Activated CD4-positive, CD25-positive, alpha-beta regulatory T cell treated with anti-CD3 and anti-CD28 coated beads, Interleukin-2, amount 50 U/mL, for 16 hours (primary cell): ENCODE data around the gene DACH1.
"Not testable (repeated sequence)": the region's sequence is repeated elsewhere in the genome, so short reads cannot be mapped to it uniquely, and the experiment has no call there.

ENCODE experiments used
- DNase-seq: peaks from one replicate; pipeline ENCODE4 v3.0.0-alpha.2; 2020; ENCODE audit warnings: low read depth, low spot score

Gene DACH1

DNA sequence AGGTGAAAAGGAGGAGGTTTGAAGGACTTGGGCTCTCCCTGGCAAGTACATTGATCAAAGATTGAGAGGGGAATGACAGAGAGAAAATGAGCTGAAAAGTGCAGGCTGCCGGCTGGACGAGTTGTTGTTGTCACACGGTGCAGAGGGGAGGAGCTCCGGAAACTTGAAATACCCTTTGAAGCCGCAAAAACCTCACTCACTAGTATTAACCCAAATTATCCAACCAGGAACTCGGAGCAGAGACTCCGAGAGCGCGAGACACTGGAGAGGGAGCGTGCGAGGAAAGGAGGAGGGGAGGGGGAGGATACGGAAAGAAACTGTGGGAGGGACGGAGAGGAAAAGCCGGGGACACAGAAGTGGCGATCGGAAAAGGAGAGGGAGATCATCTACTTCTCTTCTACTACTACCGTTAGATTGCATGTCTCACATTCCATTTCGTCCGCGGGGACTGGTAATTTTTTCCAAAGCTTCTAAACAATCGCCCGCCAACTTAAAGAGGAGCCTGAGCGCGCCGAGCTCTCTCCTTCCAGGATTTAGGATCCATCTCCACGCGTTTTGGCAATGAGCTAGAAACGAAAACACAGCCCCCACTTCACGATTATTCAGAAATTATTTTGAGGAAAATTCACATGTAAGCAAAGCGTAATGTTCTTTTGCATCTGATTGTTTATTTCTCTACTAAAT is at the start of gene DACH1:
DACH1 (minus strand) TSS at position 74 of the 684 bp plus-strand sequence.
- DNase-seq: no peak

DNA sequence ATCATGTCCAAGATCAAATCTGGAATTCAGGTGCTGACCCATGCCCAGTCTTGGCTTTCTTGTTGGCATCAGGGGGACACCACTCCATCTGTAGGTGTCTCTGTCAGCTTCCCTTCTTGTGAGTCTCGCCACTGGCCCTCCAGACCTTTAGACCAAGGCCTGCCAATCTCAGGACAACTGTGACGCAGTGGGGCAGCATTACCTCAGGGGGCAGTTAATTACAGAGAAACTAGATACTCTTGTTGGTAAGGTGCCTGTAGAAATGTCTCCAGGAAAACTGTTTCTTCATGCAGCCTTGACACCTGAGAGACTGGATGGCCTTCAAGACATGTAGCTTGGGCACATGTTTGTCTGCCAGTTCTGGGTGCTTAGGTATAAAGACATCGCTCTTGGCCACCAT is 46.7 kb upstream of the DACH1 start:
- no peak for DNase-seq

DNA sequence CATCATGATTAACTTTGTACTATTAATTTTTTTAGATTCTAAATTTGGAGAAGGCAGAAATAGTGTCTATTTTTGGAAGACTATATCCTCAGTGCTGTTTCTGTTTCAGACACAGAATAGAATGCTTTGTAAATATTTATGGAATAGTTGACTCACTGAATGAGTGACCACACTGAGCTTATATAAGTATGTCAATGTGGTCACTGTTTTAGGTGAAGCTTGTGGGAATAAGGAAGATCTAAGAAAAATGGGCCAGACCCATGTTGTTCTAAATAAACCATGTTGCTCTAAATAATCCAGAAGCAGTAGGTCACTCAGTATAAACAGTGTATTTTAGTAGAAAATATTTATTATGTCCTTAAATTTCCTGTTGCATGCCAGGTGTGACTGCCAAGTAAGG is 45.5 kb upstream of the DACH1 start:
- no peak for DNase-seq

DNA sequence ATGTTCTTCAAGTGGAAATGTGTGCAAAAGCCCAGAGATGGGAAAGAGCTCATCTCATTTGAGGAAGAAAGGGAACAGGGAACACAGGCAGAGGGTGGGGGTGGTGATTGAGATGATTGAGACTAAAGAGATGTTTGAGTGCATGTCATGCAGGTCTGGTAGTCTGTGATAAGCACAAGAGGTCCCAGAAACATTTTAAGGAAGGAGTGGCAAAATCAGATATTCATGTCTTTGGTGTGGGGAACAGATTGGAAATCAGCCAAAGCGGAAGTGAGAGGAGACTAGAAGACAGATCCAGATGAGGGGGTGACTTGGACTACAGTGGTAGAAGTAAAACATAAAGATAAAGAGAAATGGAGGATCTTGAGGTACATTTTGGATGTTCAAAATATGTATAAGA is 39.4 kb upstream of the DACH1 start:
- DNase-seq: no peak

DNA sequence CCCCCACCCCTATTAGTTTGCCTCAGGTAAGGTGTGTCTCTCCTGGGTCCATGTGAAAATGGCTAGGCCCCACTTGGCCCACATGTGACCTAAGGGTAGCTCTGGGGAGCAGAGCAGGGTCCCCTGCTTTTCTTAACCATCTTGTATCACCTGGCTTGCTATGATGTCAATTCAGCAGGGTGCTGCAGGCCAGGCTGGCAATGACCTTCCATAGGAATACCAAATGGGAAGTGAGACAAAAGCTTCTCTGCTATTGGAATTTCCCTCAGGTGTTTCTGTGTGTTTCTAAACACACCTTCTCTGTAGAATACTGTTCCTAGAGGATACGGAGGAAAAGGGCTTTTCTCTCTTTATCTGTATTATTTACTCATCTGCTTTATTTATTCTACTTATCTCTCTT is 35.7 kb upstream of the DACH1 start:
- DNase-seq: no peak

DNA sequence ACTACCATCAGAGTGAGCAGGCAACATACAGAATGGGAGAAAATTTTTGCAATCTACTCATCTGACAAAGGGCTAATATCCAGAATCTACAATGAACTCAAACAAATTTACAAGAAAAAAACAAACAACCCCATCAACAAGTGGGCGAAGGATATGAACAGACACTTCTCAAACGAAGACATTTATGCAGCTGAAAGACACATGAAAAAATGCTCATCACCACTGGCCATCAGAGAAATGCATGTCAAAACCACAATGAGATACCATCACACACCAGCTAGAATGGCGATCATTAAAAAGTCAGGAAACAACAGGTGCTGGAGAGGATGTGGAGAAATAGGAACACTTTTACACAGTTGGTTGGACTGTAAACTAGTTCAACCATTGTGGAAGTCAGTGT is 26.5 kb upstream of the DACH1 start:
- not testable (repeated sequence) for DNase-seq

DNA sequence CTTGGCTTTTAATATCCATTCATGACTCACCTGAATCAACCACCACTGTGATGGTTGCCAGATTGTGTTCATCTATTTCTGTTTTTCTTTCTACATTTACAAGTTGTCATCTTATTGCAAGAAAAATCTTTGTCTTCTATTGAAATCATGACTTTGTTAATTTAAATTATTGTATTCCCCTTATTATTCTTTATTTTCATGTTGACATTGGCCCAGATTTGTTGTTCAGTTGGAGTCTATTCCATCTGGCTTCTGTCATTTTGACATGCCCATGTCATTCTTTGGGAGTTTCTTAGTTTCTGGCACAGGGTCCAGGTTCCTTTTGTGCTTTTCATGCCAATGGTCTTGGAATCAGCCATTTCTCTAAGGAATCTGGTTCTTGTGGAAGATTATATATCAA is 19.9 kb upstream of the DACH1 start:
- DNase-seq: no peak

DNA sequence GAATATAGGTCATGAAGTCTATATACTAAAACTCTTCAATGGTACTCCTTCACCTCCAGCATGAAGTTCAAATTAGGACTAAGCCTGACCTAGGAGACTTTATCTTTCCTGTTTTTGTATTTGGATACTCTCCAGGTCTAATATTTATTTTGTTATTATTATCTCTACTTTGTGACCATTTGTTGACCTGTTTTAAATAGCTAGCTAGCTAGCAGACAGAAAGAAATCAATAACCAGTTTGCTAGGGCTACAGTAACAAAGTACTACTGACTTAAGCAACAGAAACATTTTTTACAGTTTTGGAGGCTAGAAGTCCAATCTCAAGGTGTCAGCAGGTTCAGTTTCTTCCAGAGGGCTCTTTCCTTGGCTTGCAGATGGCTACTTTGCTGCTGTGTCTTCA is 15.1 kb upstream of the DACH1 start:
- no peak for DNase-seq

DNA sequence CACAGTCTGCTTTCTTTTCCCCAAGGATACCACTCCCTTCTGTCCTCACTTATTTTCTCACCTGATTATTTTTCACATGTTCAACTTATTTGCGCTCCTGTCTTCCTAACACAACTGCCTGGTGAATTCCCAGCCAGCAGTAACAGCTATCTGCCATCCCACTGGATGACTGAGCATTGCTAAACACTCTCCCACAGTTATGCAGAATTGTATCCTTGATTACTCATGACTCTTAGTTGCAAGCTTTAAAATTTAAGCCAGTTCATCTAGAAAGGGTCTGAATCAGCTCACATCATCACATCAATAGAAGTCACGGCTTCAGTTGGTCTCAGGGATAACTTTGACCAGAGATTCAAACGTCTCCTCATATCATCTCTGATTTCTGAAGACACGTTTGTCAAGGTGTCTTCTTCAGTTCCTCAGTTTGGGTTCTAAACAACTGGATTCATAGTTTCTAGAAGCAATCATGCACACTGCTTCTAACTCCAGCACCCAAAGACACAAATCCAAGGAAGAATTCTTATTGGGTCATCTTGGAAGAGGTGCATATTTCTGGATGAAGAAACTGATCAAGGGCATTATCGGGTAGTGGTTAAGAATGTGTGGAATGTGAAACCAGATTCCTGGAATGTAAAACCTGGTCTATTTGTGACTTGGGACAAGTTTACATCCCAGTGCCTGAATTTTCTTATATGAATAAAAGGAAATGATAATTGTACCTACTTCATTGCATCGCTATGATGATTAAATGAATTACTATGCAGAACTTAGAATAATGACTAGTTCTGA is 13.9 kb upstream of the DACH1 start:
- DNase-seq: no peak

DNA sequence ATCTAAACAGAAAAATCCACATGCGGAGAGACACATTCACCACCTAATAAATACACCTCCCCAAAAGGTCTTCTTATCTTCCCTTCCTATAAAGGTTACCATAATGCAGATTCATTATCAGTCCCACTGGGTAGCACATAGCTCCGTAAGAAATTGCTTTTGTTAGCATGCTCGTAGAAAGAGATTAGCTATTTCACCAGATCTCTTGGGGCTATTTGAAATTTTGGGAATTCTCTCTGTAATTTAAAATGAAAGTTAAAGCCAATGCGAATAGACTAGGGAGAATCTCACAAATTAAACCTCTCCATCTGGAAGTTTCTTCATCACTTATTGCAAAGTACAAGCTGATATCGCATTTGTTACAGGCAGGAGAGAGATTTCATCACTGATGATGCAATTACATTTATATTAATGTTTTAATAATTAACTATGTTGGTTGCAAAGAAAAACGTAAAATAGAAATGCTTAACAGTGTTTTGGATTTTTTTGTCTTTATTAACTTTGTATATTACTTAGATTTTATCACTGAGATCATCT is 12.9 kb upstream of the DACH1 start:
- no peak for DNase-seq

DNA sequence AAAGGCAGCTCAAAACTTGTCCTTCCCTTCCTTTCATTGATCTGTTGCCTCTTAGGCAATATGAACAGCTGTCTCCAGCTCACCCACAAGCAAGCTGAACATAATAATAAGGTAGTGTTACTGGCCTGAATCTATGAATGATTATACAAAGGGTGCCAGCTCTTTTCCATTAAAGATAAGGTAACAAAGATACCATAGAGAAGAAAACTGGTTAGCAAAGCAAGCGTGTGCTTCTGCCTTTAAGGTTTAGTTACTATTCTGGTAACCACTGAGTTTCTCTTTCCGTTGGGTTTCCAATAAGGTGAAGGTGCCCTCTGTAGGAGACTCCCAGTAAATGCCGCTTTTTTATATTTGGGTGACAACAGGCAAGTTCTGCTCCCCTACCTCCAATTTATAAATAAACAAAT is 12.1 kb upstream of the DACH1 start:
- no peak for DNase-seq

DNA sequence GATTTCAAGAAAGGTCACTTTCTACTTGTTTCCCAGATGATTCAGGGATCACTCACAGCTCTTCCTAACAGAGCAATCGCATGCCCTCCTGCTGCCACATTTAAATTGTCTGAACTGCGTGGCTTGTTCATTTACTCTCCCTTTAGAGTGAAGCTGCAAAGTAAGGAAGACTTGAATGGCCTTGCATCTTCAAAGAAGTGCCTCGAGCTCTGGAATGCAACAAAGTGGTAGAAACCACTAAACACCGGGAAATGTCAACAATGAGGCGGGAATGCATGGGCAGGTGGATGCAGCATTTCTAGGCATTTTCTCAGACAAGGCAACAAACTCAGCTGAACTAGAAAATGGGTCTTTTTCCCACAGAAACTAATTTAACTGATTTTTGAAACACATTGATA is 10.3 kb upstream of the DACH1 start:
- no peak for DNase-seq

DNA sequence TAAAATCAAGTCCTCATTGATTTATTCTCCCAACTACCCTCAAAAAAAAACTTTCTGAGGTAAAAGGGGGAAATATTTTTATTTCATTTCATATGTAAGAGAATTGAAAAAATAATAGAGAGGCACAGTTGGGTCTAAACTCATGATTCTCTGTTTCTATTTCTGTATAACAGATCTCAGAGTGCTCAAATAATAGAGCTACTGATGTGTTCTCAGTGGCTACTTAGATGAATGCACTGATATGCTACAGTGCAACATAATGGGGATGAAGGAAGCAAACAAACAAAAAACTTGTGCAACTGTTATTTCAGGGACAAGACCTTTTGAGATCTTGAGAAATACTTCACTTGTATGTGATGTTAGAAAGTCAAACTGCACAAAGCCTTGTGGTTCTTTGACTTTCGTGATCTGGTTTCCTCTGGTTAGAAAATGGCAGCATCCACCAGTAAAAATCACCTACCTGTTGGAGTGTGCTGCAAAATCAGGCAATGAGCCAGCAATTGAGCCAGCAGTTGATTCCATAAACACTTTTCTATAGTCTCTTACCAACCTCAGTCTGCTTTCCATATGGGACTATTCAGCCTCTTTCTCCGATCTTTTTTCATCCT is 9.7 kb upstream of the DACH1 start:
- no peak for DNase-seq

DNA sequence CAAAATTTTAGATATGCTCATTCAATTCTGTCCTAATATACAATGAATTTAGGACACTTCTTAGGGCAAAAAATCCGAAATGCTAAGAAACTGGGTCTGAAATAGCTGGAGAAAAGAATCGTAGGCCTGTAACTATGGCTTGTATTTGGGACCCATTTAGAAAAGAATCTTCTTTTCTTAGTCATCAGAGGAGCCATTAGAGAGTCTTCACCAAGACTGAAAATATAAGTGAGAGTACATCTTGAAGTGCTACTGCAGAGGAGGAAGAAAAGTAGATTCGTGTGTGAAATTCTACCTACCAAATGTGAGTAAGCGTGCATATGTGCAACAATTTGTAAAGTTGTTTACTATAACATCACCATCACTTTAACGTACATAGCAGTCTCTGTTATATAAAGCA is 8.8 kb upstream of the DACH1 start:
- no peak for DNase-seq

DNA sequence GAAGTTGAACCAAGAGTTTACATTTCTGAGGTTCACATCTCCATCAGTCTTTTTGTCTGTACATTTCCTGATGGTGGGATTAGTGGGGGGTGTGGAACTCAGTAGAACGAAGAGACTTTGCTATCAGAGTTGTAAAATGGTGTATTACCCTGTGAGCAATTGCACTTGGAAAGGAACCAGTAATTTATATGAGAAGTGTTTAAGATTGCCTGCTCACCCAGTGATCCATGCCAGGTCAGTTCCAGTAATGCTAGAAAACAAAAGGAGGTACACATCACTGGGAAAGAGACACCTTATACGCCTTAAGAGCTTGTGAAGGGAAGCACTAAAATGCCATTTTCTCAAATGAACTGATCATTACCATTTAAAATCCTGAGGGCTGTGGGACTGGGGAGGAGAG is 7.5 kb upstream of the DACH1 start:
- DNase-seq: no peak

DNA sequence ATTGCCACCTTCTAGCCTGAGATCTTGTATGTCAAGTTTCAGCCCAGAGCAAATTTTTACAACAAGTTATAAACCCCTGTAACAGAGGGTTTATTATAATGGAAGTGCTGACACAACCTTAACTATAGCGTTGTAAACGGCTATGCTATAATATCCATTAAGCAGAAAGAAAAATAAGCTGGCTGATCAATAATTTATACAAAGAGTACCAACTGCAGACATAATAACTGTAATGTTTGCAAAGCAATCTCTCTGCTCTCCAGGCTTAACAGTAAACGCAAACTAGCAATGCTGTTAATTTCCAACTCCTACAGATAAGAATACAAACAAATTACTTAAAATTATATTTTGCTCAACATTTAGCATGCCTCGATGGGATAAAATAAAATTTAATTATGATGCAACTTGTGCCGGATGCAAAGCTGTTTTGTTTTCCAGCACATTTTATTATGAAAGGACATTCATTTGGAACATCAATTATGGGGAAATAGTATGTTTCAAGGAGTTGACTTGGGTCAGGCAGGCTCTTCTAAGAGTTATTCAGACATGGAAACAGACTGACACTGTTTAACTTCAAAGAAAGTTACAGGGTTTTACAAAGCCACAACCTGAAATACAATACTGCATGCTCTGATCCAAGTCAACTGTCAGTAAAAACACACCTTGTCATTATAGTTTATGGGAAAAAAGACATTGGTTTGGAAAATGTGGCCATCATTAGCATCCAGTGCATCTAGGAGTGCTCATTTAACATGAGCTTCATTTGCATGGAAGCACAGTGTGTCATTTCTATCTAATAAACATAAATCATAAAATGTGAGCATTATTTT is 6.6 kb upstream of the DACH1 start:
- no peak for DNase-seq

DNA sequence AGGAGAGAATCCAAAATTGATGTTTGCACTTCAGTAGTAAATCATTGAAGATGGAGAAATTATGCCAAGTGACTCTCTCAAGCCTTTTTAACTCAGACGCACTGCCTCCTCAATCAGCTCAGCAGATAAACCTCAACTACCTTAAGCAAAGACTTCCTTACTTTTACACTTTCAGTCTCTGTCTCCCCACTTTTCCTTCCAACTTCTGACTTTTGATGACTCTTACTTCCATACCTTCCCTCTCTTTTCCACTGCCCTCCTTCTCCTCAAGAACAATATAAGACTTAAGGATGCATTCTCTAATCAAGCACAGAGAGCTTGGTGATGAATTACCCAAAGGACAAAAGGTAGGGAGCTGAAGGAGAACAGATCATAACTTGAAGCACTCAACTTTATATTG is 4.8 kb upstream of the DACH1 start:
- DNase-seq: no peak

DNA sequence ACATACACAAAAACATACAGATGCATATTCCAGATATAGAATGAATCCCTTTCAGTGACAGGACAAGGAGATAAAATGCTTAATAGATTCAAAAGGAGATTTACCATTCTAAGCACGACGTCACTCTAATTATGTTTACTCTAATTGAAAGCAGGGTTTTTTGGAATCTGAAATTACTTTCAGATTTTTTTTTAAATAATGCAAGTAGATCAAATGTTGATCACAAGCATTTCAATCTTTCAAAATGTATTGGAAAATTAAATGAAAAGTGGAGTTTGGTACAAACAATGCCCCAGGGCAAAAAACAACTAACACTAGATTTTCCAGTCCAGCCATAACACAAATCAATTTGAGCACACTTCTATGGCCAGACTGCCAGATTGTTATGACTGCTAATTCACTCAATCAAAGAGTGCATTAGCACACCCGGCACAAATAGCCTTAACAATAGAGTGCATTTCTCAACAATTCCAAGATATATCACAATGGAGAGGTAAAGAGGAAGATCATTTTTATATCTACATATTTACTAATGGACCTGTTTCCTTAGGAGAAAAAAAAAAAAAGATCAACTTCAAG is 4.3 kb upstream of the DACH1 start:
- no peak for DNase-seq

DNA sequence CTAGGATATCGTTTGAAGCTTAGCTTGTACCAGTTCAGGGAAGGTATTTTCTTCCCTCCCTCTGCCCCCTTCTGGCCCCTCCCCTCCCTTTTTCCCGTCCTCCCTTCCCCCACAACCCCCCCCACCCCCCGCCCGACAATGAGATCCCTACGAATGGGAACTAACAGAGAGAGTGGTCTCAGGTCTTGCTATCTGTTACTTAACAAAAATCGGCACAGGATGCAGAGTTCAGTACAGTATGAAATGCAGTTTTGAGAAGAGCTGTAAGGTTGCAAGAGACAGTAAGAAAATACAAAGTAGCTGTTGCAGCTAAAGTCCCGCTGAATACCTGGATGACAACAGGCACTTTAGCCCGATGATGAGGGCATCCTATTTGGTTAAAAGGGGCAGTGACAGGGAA is 3.1 kb upstream of the DACH1 start:
- DNase-seq: no peak

DNA sequence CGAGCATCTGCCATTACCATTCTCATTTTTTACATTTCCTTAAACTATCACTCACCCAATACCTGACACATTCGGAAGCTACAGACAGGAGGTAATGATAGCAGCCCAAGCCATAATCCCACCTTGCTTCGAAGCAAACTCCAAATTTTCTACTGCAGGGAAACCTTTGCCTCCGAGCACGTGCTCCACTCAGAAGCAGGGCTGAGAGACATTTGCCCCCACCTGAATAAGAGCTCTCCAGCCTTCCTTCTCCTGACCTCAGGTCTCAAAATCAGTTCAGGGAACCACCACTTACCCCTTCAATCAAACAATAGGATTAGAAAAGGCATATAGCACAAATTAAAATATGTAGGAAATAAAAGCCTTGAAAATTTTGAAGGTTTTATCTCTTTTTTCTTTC is 2.3 kb upstream of the DACH1 start:
- no peak for DNase-seq

DNA sequence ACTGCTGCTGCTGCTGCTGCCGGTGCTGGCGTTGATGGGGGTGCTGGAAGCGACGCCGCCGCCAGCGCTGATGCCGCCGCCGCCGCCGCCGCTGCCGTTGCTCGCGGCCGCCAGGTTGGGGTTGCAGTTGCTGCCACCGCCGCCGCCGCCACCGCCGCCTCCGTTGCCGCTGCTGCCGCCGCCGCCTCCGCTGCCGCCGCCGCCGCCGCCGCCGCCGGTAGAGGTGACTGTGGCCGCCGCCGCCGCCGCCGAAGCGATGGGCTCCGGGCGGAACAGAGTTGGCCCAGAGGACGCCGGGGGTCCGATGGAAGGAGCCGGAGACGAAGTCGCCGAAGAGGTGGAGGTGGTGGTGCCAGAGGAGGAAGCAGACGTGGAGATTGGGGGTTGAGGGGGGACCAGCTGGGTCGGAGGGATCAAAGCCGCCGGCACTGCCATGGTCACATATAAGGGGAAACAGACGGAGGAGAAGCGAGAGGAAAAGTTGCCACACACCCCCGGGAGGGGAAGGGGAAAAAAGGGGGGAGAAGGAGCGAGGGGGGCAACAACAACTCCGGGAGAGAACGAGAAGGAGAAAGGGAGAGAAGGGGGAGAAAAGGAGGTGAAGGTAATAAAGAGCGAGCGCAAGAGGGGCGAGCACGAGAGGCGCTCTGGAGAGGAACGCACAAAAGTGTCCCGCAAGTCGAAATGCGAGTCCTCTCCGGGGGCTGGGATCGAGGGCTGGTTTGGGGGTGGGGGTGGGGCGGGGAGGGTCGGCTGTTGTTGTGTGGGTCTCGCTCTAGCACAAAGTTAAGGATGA is 471 bp downstream of the DACH1 start:
- DNase-seq: no peak
